Osteocyte (in vitro differentiated cells): ENCODE results near the gene RBMS3. TPM values are rescaled to one million over a fixed set of nuclear protein-coding genes. Genes with fewer than 3 reads are reported as not detected.
"Not testable (repeated sequence)": the region's sequence is repeated elsewhere in the genome, so short reads cannot be mapped to it uniquely, and the experiment has no call there.

Experiments used
- DNase-seq: peaks from one replicate; pipeline ENCODE4 v3.0.0; 2021; ENCODE audit warnings: mixed read lengths; ENCODE audit not compliant: unreplicated experiment; ENCODE audit errors: extremely low spot score
- H3K27ac Mint-ChIP-seq: one replicate; pipeline ENCODE4 v1.8.0; 2021; ENCODE audit warnings: mild to moderate bottlenecking, mixed read lengths; ENCODE audit not compliant: unreplicated experiment
- H3K27me3 Mint-ChIP-seq: one replicate; pipeline ENCODE4 v1.8.0; 2021; ENCODE audit warnings: mixed read lengths; ENCODE audit not compliant: unreplicated experiment
- H3K36me3 Mint-ChIP-seq: one replicate; pipeline ENCODE4 v1.8.0; 2021; ENCODE audit warnings: mixed read lengths; ENCODE audit not compliant: unreplicated experiment
- H3K4me1 Mint-ChIP-seq: one replicate; pipeline ENCODE4 v1.8.0; 2021; ENCODE audit warnings: mixed read lengths; ENCODE audit not compliant: unreplicated experiment
- H3K4me3 Mint-ChIP-seq: one replicate; pipeline ENCODE4 v1.8.0; 2021; ENCODE audit warnings: mild to moderate bottlenecking, moderate library complexity, mixed read lengths; ENCODE audit not compliant: unreplicated experiment
- H3K9me3 Mint-ChIP-seq: one replicate; pipeline ENCODE4 v1.8.0; 2021; ENCODE audit warnings: mixed read lengths; ENCODE audit not compliant: unreplicated experiment
- CTCF ChIP-seq: fragments of 200-600 bp; sonication (generic); IDR thresholded peaks from 2 replicates; pipeline ENCODE4 v1.5.0; 2021; ENCODE audit warnings: antibody characterized with exemption, mild to moderate bottlenecking, moderate library complexity
- total RNA-seq: library from RNA; stranded (reverse); gene quantifications from 2 replicates; pipeline ENCODE4 v1.2.1, GENCODE V29; 2021

RBMS3 gene
- total RNA-seq, 1 donor from 2014 or later: 64.2 TPM

GRCh38 chr3:29319798-29320197 lies 38.9 kb downstream of the RBMS3 start:
- H3K4me1 Mint-ChIP-seq: peaks cover 28% of the 10 kb centered on the region
- H3K27me3 Mint-ChIP-seq: no peaks in the 10 kb centered on the region
- peaks cover 6% of the 10 kb centered on the region for H3K36me3 Mint-ChIP-seq
- H3K27ac Mint-ChIP-seq: no peak overlapping the region
- DNase-seq: no peak
- no peak overlapping the region for H3K4me3 Mint-ChIP-seq
- TF ChIP-seq CTCF: no peak
- H3K9me3 Mint-ChIP-seq: peaks cover 4% of the 10 kb centered on the region

GRCh38 chr3:29322586-29322985 lies 41.7 kb downstream of the RBMS3 start:
- no peaks in the 10 kb centered on the region for H3K27me3 Mint-ChIP-seq
- H3K36me3 Mint-ChIP-seq: peaks cover 2% of the 10 kb centered on the region
- no peaks in the 10 kb centered on the region for H3K9me3 Mint-ChIP-seq
- no peak overlapping the region for H3K27ac Mint-ChIP-seq
- peaks cover 30% of the 10 kb centered on the region for H3K4me1 Mint-ChIP-seq
- no peak overlapping the region for H3K4me3 Mint-ChIP-seq
- DNase-seq: no peak
- TF ChIP-seq CTCF: no peak

- TF ChIP-seq CTCF: no peak
- H3K36me3 Mint-ChIP-seq: peaks cover 2% of the 10 kb centered on the region
- H3K27me3 Mint-ChIP-seq: no peaks in the 10 kb centered on the region
- H3K4me3 Mint-ChIP-seq: peak overlapping the region; percentile 59
- H3K27ac Mint-ChIP-seq: peak overlapping the region; percentile 94
- no peaks in the 10 kb centered on the region for H3K9me3 Mint-ChIP-seq
- peaks cover 32% of the 10 kb centered on the region for H3K4me1 Mint-ChIP-seq
- no peak for DNase-seq
Observed at GRCh38 chr3:29324180-29324651, 43.3 kb downstream of the RBMS3 start.

- H3K27ac Mint-ChIP-seq, H3K9me3 Mint-ChIP-seq, H3K27me3 Mint-ChIP-seq, H3K4me3 Mint-ChIP-seq, H3K36me3 Mint-ChIP-seq, DNase-seq: not testable (repeated sequence)
- H3K4me1 Mint-ChIP-seq: peaks cover 32% of the 10 kb centered on the region
Observed at GRCh38 chr3:29326540-29326939, 45.7 kb downstream of the RBMS3 start.

GRCh38 chr3:29329986-29330890 lies 49.4 kb downstream of the RBMS3 start:
- DNase-seq: no peak
- Mint-ChIP-seq H3K36me3 (no peaks in the 10 kb centered on the region), H3K27me3 (no peaks in the 10 kb centered on the region), H3K4me1 (peaks cover 44% of the 10 kb centered on the region), H3K27ac (no peak overlapping the region), H3K4me3 (no peak overlapping the region), H3K9me3 (no peaks in the 10 kb centered on the region)
- TF ChIP-seq CTCF: no peak
